HG02973 (cell line): ENCODE data around the gene FAM170A.

Experiments used
- ATAC-seq: cut with Tn5 transposase; IDR thresholded peaks from one replicate; pipeline ENCODE4 v1.9.1; 2021; ENCODE audit warnings: moderate library complexity; ENCODE audit not compliant: unreplicated experiment

Gene FAM170A

GRCh38 chr5:119629339-119629738 lies at the start of gene FAM170A:
Gene FAM170A (plus strand): TSS chr5:119629558. CDS start chr5:119629769, 211 bp downstream.
- ATAC-seq = no peak

GRCh38 chr5:119582987-119583386 lies 46.4 kb upstream of the FAM170A start:
- no peak for ATAC-seq

- ATAC-seq = peak; percentile 88
Measured at GRCh38 chr5:119583684-119584083, 45.7 kb upstream of the FAM170A start.

GRCh38 chr5:119596046-119596445 lies 33.3 kb upstream of the FAM170A start:
- ATAC-seq = no peak

GRCh38 chr5:119597728-119598298 lies 31.5 kb upstream of the FAM170A start:
- ATAC-seq = no peak

- no peak for ATAC-seq
Measured at GRCh38 chr5:119613937-119614336, 15.4 kb upstream of the FAM170A start.

- ATAC-seq = no peak
Measured at GRCh38 chr5:119614838-119615237, 14.5 kb upstream of the FAM170A start.

GRCh38 chr5:119626086-119626485 lies 3.3 kb upstream of the FAM170A start:
- no peak for ATAC-seq

- ATAC-seq = no peak
Measured at GRCh38 chr5:119630752-119631440, 1.5 kb downstream of the FAM170A start.

GRCh38 chr5:119631660-119632059 lies 2.3 kb downstream of the FAM170A start:
- no peak for ATAC-seq

- ATAC-seq = no peak
Measured at GRCh38 chr5:119651486-119651885, 22.1 kb downstream of the FAM170A start.

GRCh38 chr5:119655061-119655460 lies 25.7 kb downstream of the FAM170A start:
- ATAC-seq = no peak

- ATAC-seq = no peak
Measured at GRCh38 chr5:119656023-119656422, 26.7 kb downstream of the FAM170A start.

- ATAC-seq = no peak
Measured at GRCh38 chr5:119666542-119666941, 37.2 kb downstream of the FAM170A start.

- ATAC-seq = no peak
Measured at GRCh38 chr5:119678351-119679028, 49.1 kb downstream of the FAM170A start.

- ATAC-seq = no peak
Measured at GRCh38 chr5:119680080-119680479, 50.7 kb downstream of the FAM170A start.

- no peak for ATAC-seq
Measured at GRCh38 chr5:119681734-119682133, 52.4 kb downstream of the FAM170A start.

- no peak for ATAC-seq
Measured at GRCh38 chr5:119682372-119682771, 53.0 kb downstream of the FAM170A start.
